Measurements from ENCODE around the gene COMMD8. TPM values are rescaled to one million over a fixed set of nuclear protein-coding genes. Genes with fewer than 3 reads are reported as not detected.
A peak's percentile ranks its signal among the peaks of the same experiment; 100 is the strongest.

Gene COMMD8
- total and polyA plus RNA-seq, 10 of the 15 experiments (the other 5 are each of a cell fraction or from before 2014, with no cell fraction given) = 27.6 to 156 (median 48.4) TPM

DNA sequence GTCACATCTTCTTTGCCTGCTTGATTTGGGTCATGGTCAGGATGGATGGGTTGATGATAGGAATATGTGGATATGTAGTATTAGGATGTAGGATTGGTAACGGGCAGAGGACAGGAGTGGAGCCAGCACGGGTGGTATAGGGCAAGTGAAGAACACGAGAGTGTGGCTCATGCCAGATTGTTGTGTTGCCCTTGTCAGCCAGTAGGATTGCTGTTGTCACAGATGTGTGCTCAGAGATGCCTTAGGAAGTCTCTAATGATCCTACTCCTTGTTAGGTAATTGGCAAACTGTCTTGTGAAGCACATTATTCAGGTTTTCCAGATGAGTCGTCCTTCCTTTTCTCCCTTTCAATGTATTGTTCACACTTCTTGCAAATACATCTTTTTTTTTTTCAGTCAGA lies 27.0 kb upstream of the COMMD8 start (continued):
- TF ChIP-seq, protein P1, sequence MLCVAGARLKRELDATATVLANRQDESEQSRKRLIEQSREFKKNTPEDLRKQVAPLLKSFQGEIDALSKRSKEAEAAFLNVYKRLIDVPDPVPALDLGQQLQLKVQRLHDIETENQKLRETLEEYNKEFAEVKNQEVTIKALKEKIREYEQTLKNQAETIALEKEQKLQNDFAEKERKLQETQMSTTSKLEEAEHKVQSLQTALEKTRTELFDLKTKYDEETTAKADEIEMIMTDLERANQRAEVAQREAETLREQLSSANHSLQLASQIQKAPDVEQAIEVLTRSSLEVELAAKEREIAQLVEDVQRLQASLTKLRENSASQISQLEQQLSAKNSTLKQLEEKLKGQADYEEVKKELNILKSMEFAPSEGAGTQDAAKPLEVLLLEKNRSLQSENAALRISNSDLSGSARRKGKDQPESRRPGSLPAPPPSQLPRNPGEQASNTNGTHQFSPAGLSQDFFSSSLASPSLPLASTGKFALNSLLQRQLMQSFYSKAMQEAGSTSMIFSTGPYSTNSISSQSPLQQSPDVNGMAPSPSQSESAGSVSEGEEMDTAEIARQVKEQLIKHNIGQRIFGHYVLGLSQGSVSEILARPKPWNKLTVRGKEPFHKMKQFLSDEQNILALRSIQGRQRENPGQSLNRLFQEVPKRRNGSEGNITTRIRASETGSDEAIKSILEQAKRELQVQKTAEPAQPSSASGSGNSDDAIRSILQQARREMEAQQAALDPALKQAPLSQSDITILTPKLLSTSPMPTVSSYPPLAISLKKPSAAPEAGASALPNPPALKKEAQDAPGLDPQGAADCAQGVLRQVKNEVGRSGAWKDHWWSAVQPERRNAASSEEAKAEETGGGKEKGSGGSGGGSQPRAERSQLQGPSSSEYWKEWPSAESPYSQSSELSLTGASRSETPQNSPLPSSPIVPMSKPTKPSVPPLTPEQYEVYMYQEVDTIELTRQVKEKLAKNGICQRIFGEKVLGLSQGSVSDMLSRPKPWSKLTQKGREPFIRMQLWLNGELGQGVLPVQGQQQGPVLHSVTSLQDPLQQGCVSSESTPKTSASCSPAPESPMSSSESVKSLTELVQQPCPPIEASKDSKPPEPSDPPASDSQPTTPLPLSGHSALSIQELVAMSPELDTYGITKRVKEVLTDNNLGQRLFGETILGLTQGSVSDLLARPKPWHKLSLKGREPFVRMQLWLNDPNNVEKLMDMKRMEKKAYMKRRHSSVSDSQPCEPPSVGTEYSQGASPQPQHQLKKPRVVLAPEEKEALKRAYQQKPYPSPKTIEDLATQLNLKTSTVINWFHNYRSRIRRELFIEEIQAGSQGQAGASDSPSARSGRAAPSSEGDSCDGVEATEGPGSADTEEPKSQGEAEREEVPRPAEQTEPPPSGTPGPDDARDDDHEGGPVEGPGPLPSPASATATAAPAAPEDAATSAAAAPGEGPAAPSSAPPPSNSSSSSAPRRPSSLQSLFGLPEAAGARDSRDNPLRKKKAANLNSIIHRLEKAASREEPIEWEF (IDR thresholded peaks at IDR 0.05; ENCODE audit: insufficient replicate concordance, low read depth, low read length) = no peak
- TF ChIP-seq MYB (IDR thresholded peaks at IDR 0.05; ENCODE audit: borderline replicate concordance, low read depth, low read length) = no peak
- no peak for TF ChIP-seq FOS (IDR thresholded peaks at IDR 0.05; ENCODE audit: borderline replicate concordance, extremely low read depth, insufficient read length)
- no peak for TF ChIP-seq NRF1 (conservative IDR thresholded peaks at IDR 0.05; ENCODE audit: low read depth, low read length)
- peak; percentile 87 for TF ChIP-seq SMARCA5 (IDR thresholded peaks at IDR 0.05)
- TF ChIP-seq ZNF24 (IDR thresholded peaks at IDR 0.05) = peak; percentile 23; the same call in 1 of the 2 replicates
- no peak for TF ChIP-seq SUZ12 (IDR thresholded peaks at IDR 0.05; ENCODE audit: unreplicated experiment)
- no peak for TF ChIP-seq CBX3 (IDR thresholded peaks at IDR 0.05; ENCODE audit: borderline replicate concordance, low read depth)
- no peak for TF ChIP-seq RAD51 (IDR thresholded peaks at IDR 0.05)
- no peak for TF ChIP-seq TCF3 (IDR thresholded peaks at IDR 0.05; ENCODE audit: borderline replicate concordance, insufficient read depth, low read depth, low read length)
- peak; percentile 62; the same call in 1 of the 2 replicates for TF ChIP-seq HDGF (IDR thresholded peaks at IDR 0.05)
- TF ChIP-seq MTA2 (IDR thresholded peaks at IDR 0.05; ENCODE audit: low read depth) = no peak
- no peak for TF ChIP-seq PAX8 (IDR thresholded peaks at IDR 0.05)
